ENCODE measurements around the gene RUNDC3A. TPM values are rescaled to one million over a fixed set of nuclear protein-coding genes. Genes with fewer than 3 reads are reported as not detected.
"Not testable (repeated sequence)": the region's sequence is repeated elsewhere in the genome, so short reads cannot be mapped to it uniquely, and the experiment has no call there.

The RUNDC3A gene
- total RNA-seq, 1 donor from 2014 or later: 5.9 TPM

GRCh38 chr17:44360144-44360533 lies 51.7 kb downstream of the RUNDC3A start:
- DNase-seq: peak; percentile 9

GRCh38 chr17:44360826-44361225 lies 52.4 kb downstream of the RUNDC3A start:
- peak; percentile 56 for DNase-seq

- DNase-seq: peak; percentile 82
Measured at GRCh38 chr17:44361292-44362260, 53.2 kb downstream of the RUNDC3A start.

GRCh38 chr17:44362459-44362948 lies 54.1 kb downstream of the RUNDC3A start:
- DNase-seq: peak; percentile 54

GRCh38 chr17:44362949-44363612 lies 54.7 kb downstream of the RUNDC3A start:
- DNase-seq: peak; percentile 64

GRCh38 chr17:44363613-44364159 lies 55.3 kb downstream of the RUNDC3A start, which contains the start of gene FAM171A2:
Gene FAM171A2 (minus strand): TSS chr17:44363853. CDS start chr17:44363714, 139 bp downstream.
- peak; percentile 85 for DNase-seq

- not testable (repeated sequence) for DNase-seq
Measured at GRCh38 chr17:44365051-44365450, 56.6 kb downstream of the RUNDC3A start.

- DNase-seq: peak; percentile 41
Measured at GRCh38 chr17:44367231-44367979, 59.0 kb downstream of the RUNDC3A start.

Small RNAs within 50 kb of the gene (small RNA-seq; reads per million reads assigned to genes)
- gene RF00012 (ENCODE audit: low replicate concordance) (not detected), gene RN7SL507P (ENCODE audit: low replicate concordance) (not detected), gene RNU6-453P (ENCODE audit: low replicate concordance) (not detected)

Other genes starting within 250 kb of the RUNDC3A start
- 22.6 TPM for gene LSM12, start 241.9 kb upstream of the RUNDC3A start, total RNA-seq
- gene G6PC3, start 237.9 kb upstream of the RUNDC3A start, total RNA-seq: 7.8 TPM
- 127 TPM for gene HDAC5, start 185.0 kb upstream of the RUNDC3A start, total RNA-seq
- 0.82 TPM for gene HROB, start 166.7 kb upstream of the RUNDC3A start, total RNA-seq
- gene ASB16, start 137.9 kb upstream of the RUNDC3A start, total RNA-seq: 18.0 TPM
- 29.6 TPM for gene TMUB2, start 121.6 kb upstream of the RUNDC3A start, total RNA-seq
- 34.5 TPM for gene ATXN7L3, start 108.7 kb upstream of the RUNDC3A start, total RNA-seq
- gene UBTF, start 88.9 kb upstream of the RUNDC3A start, total RNA-seq: 85.4 TPM
- gene SLC4A1, start 40.5 kb upstream of the RUNDC3A start, total RNA-seq: 27.7 TPM
- 44.7 TPM for gene SLC25A39, start 16.2 kb downstream of the RUNDC3A start, total RNA-seq
- gene GRN, start 36.7 kb downstream of the RUNDC3A start, total RNA-seq: 137 TPM
- 9.9 TPM for gene FAM171A2, start 55.3 kb downstream of the RUNDC3A start, total RNA-seq
- 3.8 TPM for gene ITGA2B, start 81.0 kb downstream of the RUNDC3A start, total RNA-seq
- gene GPATCH8, start 194.8 kb downstream of the RUNDC3A start, total RNA-seq: 47.1 TPM
- gene FZD2, start 248.9 kb downstream of the RUNDC3A start, total RNA-seq: 11.6 TPM